Measurements from ENCODE around the gene PCDHGB1. TPM values are rescaled to one million over a fixed set of nuclear protein-coding genes. Genes with fewer than 3 reads are reported as not detected.

PCDHGB1 gene
- total RNA-seq, 1 experiment from 2014 or later = 5.0 TPM

GRCh38 chr5:141397756-141398551 lies 48.1 kb downstream of the PCDHGB1 start, which contains the start of gene PCDHGB5:
Gene PCDHGB5, plus strand, starts transcription at chr5:141397947. Its CDS starts 181 bp downstream, at chr5:141398128.

Other genes starting within 250 kb of the PCDHGB1 start
- gene PCDHB3, start 249.6 kb upstream of the PCDHGB1 start, total RNA-seq (2014; rRNA removed; shearing (Covaris generic)) = 0.26 and 0.45 TPM in 2 replicates
- gene PCDHB4, start 228.3 kb upstream of the PCDHGB1 start, total RNA-seq (2014; rRNA removed; shearing (Covaris generic)) = 0.66 and 1.7 TPM in 2 replicates
- 12.2 and 12.4 TPM in 2 replicates for gene PCDHB5, start 214.9 kb upstream of the PCDHGB1 start, total RNA-seq (2014; rRNA removed; shearing (Covaris generic))
- 7.8 and 10.6 TPM in 2 replicates for gene PCDHB6, start 200.0 kb upstream of the PCDHGB1 start, total RNA-seq (2014; rRNA removed; shearing (Covaris generic))
- gene PCDHB7, start 177.5 kb upstream of the PCDHGB1 start, total RNA-seq (2014; rRNA removed; shearing (Covaris generic)) = 5.7 and 6.7 TPM in 2 replicates
- gene PCDHB8, start 172.3 kb upstream of the PCDHGB1 start, total RNA-seq (2014; rRNA removed; shearing (Covaris generic)) = 6.5 and 6.6 TPM in 2 replicates
- 7.7 and 7.9 TPM in 2 replicates for gene PCDHB16, start 167.7 kb upstream of the PCDHGB1 start, total RNA-seq (2014; rRNA removed; shearing (Covaris generic))
- gene PCDHB9, start 162.9 kb upstream of the PCDHGB1 start, total RNA-seq (2014; rRNA removed; shearing (Covaris generic)) = 3.1 and 4.1 TPM in 2 replicates
- 2.3 and 3.0 TPM in 2 replicates for gene PCDHB10, start 157.7 kb upstream of the PCDHGB1 start, total RNA-seq (2014; rRNA removed; shearing (Covaris generic))
- 2.7 and 3.9 TPM in 2 replicates for gene PCDHB11, start 150.5 kb upstream of the PCDHGB1 start, total RNA-seq (2014; rRNA removed; shearing (Covaris generic))
- gene PCDHB12, start 141.4 kb upstream of the PCDHGB1 start, total RNA-seq (2014; rRNA removed; shearing (Covaris generic)) = 2.3 and 2.7 TPM in 2 replicates
- 2.4 and 2.9 TPM in 2 replicates for gene PCDHB13, start 136.2 kb upstream of the PCDHGB1 start, total RNA-seq (2014; rRNA removed; shearing (Covaris generic))
- 1.8 and 2.9 TPM in 2 replicates for gene PCDHB14, start 126.8 kb upstream of the PCDHGB1 start, total RNA-seq (2014; rRNA removed; shearing (Covaris generic))
- 2.1 and 2.7 TPM in 2 replicates for gene PCDHB15, start 104.7 kb upstream of the PCDHGB1 start, total RNA-seq (2014; rRNA removed; shearing (Covaris generic))
- 0.19 TPM in 1 of 2 replicates, not detected in the other for gene SLC25A2, start 46.0 kb upstream of the PCDHGB1 start, total RNA-seq (2014; rRNA removed; shearing (Covaris generic))
- gene TAF7, start 29.3 kb upstream of the PCDHGB1 start, total RNA-seq (2014; rRNA removed; shearing (Covaris generic)) = 92.6 and 94.6 TPM in 2 replicates
- 2.5 TPM in 2 replicates for gene PCDHGA1, start 19.6 kb upstream of the PCDHGB1 start, total RNA-seq (2014; rRNA removed; shearing (Covaris generic))
- gene PCDHGA2, start 11.3 kb upstream of the PCDHGB1 start, total RNA-seq (2014; rRNA removed; shearing (Covaris generic)) = 0.66 and 1.0 TPM in 2 replicates
- gene PCDHGA3, start 6.3 kb upstream of the PCDHGB1 start, total RNA-seq (2014; rRNA removed; shearing (Covaris generic)) = 0.32 and 0.79 TPM in 2 replicates
- 1.9 and 2.0 TPM in 2 replicates for gene PCDHGA4, start 4.9 kb downstream of the PCDHGB1 start, total RNA-seq (2014; rRNA removed; shearing (Covaris generic))
- 1.9 and 2.3 TPM in 2 replicates for gene PCDHGB2, start 9.9 kb downstream of the PCDHGB1 start, total RNA-seq (2014; rRNA removed; shearing (Covaris generic))
- 1.3 and 1.4 TPM in 2 replicates for gene PCDHGA5, start 14.1 kb downstream of the PCDHGB1 start, total RNA-seq (2014; rRNA removed; shearing (Covaris generic))
- gene PCDHGB3, start 20.1 kb downstream of the PCDHGB1 start, total RNA-seq (2014; rRNA removed; shearing (Covaris generic)) = 0.83 and 1.5 TPM in 2 replicates
- 1.2 and 1.5 TPM in 2 replicates for gene PCDHGA6, start 23.8 kb downstream of the PCDHGB1 start, total RNA-seq (2014; rRNA removed; shearing (Covaris generic))
- gene PCDHGA7, start 32.6 kb downstream of the PCDHGB1 start, total RNA-seq (2014; rRNA removed; shearing (Covaris generic)) = 6.1 and 8.1 TPM in 2 replicates
- gene PCDHGB4, start 37.6 kb downstream of the PCDHGB1 start, total RNA-seq (2014; rRNA removed; shearing (Covaris generic)) = 2.0 TPM in 2 replicates
- 1.1 and 1.6 TPM in 2 replicates for gene PCDHGA8, start 42.5 kb downstream of the PCDHGB1 start, total RNA-seq (2014; rRNA removed; shearing (Covaris generic))
- gene PCDHGB5, start 47.8 kb downstream of the PCDHGB1 start, total RNA-seq (2014; rRNA removed; shearing (Covaris generic)) = 1.9 and 2.4 TPM in 2 replicates
- gene PCDHGA9, start 52.7 kb downstream of the PCDHGB1 start, total RNA-seq (2014; rRNA removed; shearing (Covaris generic)) = 1.1 and 2.7 TPM in 2 replicates
- gene PCDHGB6, start 57.9 kb downstream of the PCDHGB1 start, total RNA-seq (2014; rRNA removed; shearing (Covaris generic)) = 0.80 and 1.2 TPM in 2 replicates
- 4.3 and 6.0 TPM in 2 replicates for gene PCDHGA10, start 62.9 kb downstream of the PCDHGB1 start, total RNA-seq (2014; rRNA removed; shearing (Covaris generic))
- gene PCDHGB7, start 67.6 kb downstream of the PCDHGB1 start, total RNA-seq (2014; rRNA removed; shearing (Covaris generic)) = 0.72 and 0.90 TPM in 2 replicates
- gene PCDHGA11, start 71.0 kb downstream of the PCDHGB1 start, total RNA-seq (2014; rRNA removed; shearing (Covaris generic)) = 0.30 and 0.96 TPM in 2 replicates
- gene PCDHGA12, start 80.4 kb downstream of the PCDHGB1 start, total RNA-seq (2014; rRNA removed; shearing (Covaris generic)) = 0.80 and 1.2 TPM in 2 replicates
- gene PCDHGC3, start 125.9 kb downstream of the PCDHGB1 start, total RNA-seq (2014; rRNA removed; shearing (Covaris generic)) = 62.5 and 65.1 TPM in 2 replicates
- gene PCDHGC4, start 134.9 kb downstream of the PCDHGB1 start, total RNA-seq (2014; rRNA removed; shearing (Covaris generic)) = 1.3 and 1.8 TPM in 2 replicates
- gene PCDHGC5, start 139.0 kb downstream of the PCDHGB1 start, total RNA-seq (2014; rRNA removed; shearing (Covaris generic)) = 1.1 and 1.3 TPM in 2 replicates

Measured in A375 (cell line).